AG08395 (cell line): ENCODE results near the gene COPB2.
"Not testable (repeated sequence)": the region's sequence is repeated elsewhere in the genome, so short reads cannot be mapped to it uniquely, and the experiment has no call there.

Experiments
- DNase-seq: peaks from one replicate; pipeline ENCODE4 v3.0.0; 2012; ENCODE audit warnings: mixed read lengths, low spot score

Gene COPB2

DNA sequence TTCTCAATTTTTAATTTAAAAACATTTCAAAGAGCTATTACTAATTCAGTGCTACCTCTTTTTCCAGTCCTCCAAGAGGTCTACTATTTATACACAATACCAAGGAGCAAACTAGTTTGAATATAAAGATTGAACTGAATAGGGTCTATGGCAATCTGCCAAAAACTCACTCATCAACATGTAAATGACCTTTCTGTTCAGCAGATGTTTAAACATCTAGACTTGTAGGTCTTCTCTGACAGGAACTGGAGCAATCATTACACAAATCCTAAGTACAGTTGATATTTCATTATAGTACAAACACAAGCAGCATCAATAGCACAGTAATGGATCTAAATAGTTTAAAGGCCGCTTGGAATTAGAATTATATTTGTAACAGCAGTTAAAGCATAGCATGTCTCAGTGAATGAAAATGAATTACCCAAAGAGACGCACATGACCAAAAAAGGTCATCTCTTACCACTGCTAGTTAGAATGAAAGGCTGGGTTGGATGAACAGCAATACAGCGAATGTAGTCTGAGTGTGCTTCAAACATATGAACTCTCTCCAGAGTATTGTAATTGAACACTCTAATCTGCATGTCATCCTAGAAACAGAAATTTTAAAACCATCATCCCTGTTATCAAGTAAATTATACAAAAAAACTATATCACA is 10.7 kb downstream of the COPB2 start:
- no peak for DNase-seq

DNA sequence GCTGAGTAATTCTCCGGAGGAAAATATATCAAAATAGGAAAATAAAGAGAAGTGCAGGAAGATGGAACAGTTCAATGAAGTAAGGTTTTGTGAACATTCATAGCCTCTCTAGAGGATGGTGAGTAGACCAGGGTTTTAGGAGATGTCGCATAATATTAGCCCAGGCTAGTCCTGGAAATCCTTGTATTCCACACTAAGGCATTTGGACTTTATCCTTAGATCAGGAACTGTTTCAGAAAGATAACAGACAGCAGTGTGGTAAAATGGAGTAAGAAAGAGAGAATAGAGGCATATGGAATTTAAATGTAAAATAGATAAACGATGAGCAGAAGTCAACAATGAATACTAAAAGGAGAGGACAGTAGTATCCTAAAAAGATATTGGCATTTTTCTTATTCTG is 12.1 kb downstream of the COPB2 start:
- DNase-seq, result no peak

DNA sequence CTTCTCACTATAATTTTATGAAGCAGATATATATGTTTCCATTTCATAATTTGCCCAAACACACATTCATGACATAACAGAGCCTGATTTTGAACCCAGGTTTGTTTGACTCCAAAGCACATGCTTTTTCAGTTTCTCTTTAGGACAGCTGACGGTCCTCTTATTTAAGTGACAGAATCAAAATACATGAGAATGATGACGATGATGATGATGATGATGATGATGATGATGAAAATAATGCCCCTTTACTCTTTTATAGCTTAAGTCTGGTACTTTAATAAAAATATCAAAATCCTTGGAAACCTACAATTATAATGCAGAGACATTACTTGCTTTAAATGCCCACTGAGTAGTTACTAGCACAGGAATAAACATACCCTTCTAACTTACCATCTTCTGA is 15.3 kb downstream of the COPB2 start:
- DNase-seq, result no peak

DNA sequence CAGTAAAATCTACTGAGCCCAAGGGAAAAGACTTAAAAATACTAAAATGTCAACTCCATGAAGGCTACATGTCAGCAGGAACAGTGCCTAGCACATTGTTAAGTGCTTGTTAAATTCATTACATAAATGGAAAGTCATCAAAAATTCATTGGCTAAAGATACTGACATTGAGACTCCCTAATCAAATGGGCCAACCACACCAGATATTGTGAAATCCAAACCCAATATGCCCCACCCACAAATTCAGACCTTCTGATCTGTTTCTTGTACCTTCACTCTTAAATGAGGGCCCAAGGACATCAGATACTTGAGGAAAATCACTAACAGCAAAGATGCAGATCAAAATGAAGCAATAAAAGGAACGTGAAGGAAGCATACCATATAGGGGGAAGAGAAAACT is 24.9 kb downstream of the COPB2 start:
- no peak for DNase-seq

DNA sequence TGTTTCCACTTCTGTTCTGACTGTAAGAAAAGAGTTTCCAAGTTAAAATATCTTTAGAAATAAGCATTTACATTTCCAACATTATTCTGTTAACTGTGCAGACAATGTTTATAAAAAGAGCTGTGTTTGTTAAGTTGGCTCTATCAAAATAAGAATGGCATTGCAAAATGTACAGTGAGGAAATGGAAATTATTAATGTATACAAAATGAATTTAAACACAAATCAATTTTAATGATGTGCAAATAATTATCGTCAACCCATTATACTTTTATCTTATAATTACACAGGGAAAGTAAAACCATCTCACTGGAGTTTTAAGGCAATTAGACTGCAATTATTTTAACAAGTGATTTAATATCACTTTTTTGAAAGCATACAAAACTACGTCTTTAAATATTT is 28.2 kb downstream of the COPB2 start:
- no peak for DNase-seq

DNA sequence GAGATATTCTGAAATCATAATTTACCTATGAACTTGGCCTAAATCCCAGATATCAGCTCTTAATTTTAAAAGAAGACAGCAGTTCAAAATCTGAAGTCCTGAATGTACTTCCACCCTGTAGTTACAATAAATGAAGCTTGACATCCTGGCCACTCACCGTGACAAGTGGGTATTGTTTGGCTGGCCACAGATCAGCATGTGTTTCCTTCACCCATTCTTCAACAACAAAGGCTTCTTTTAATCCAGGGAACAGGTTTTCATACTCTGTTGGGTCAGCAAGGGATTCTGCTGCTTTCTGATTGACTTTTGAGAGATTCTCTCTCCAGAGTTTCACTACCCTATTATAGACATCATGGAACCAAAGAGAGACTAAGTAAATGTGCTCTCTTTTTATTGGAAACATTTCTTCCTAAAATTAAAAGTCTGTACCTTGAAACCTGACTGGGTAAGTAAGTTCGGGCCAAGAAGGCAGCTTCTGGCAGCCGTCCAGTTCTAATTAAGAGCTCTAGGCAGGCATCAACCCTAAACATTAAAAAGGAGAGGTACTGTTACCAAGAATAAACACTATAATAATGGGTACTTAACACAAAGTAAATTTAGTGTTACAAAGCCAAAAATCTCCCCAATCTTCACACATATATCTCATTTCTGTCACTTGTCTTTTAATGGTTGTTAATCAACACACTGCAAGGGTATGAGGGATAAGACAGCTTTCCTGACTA is 30.4 kb downstream of the COPB2 start:
- DNase-seq, result no peak

DNA sequence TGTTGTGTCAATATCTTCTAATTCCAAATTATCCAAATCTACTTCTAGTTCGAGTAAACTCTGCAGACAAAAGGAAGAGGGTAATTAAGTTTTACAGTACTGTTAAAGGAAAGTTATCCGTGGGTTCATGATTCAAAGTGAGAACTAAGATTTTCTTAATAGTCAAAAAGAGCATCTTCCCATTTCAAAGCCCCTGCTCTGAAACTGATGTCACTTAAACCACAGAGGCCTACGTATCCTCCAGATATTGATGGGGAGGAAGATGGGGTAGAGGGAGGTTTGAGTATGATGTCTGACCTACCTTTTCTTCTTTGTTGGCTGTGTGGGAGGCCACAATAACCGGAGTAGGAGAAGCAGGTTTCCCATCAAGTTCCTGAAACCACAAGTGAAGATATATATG is 31.5 kb downstream of the COPB2 start:
- no peak for DNase-seq

DNA sequence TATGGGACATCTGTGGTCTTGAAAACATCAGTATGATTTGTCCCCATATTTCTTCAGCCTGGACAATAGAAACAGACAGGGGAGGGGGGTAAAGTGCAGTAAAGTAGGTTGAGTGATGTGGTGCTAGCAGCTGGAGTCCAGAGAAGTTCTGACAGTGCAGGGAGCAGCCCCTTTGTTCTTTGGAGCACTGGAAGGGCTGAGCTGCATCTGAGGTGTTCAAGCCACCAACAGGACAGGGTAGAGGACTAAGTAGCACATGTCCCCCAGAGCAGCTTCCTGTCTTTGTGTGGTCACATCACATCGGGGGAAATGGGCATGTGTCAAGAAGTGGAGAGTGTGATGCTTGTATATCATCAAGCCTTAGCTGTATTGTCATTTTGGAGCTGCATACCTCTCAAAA is 33.6 kb downstream of the COPB2 start:
- no peak for DNase-seq

DNA sequence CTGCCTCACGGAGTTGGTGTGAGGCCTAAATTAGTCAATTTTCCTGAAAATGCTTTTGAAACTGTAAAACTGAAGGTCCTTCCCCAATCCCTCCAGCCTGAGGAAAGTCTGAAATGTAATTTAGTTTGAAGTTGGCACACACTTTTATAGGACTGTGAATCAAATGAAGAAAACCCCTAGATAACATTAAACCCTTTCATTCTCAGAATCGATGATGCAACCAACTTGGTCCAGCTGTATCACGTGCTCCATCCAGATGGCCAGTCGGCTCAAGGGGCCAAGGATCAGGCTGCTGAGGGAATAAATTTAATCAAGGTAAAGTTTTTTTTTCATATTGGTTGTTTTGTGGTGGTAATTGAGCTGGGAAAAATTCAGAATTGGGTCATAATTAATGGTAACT is 34.0 kb downstream of the COPB2 start:
- peak; percentile 49 for DNase-seq

DNA sequence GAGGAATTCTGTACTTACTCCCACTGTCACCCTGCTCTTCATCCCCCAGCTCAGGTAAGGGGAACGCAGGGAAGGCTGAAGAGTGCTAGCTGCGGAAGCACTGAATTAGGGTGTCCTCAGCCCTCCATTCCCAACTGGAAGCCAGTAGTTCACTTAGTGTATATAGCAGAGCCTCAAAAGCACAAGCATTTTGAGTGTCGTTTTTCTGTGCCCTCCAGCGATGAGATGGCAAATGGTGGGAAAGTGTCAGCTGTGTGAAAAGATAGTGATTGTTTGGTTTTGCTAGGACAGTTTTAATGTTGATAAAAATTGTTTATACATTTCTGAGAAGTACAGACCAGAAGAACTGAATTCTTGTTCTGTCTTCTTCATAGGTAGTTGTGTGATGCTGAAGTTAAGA is 34.8 kb downstream of the COPB2 start:
- DNase-seq, result no peak

DNA sequence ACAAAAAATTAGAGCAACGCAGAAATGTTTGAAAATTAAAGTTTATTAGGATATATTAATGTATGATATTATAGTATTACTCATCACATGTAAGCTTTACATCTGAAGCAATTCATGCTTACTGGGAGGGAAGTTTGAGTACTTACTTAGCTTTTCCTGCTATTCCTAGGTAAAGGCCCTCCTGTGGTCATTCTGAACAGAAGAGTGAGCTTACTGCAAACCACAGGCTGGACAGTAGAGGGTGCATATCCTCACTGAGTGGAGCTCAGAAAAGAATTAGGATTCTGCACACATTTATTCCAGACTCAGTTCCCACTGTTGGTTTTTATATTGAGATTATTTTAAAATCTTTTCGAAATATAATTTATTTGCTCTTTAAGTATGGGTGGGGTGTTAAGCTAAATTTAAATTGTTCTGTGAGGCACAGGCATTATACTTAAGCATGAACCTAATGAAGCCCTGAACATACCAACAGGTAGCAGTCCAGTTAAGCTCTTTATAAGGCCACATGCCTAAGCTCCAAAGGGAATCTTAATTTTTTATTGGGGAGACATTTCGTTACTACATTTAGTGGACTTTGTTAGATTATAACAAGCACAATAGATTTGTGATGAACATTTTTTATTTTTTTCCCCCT is 35.4 kb downstream of the COPB2 start:
- DNase-seq, result peak; percentile 75

DNA sequence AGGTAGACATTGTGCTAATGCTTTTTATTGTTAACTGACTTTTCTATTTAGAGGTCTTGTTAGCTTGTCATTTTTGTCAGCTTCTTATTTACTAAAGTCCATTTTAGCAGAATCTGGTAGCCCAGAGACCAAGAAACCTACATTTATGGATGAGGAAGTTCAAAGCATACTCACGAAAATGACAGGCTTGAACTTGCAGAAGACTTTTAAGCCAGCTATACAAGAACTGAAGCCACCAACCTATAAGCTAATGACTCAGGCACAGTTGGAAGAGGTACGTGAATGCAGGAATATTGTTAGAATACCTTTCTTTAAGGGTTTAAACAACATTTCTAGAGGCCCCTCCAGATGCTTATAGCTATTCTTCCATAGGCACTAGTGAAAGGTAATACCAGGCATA is 42.7 kb downstream of the COPB2 start:
- no peak for DNase-seq

DNA sequence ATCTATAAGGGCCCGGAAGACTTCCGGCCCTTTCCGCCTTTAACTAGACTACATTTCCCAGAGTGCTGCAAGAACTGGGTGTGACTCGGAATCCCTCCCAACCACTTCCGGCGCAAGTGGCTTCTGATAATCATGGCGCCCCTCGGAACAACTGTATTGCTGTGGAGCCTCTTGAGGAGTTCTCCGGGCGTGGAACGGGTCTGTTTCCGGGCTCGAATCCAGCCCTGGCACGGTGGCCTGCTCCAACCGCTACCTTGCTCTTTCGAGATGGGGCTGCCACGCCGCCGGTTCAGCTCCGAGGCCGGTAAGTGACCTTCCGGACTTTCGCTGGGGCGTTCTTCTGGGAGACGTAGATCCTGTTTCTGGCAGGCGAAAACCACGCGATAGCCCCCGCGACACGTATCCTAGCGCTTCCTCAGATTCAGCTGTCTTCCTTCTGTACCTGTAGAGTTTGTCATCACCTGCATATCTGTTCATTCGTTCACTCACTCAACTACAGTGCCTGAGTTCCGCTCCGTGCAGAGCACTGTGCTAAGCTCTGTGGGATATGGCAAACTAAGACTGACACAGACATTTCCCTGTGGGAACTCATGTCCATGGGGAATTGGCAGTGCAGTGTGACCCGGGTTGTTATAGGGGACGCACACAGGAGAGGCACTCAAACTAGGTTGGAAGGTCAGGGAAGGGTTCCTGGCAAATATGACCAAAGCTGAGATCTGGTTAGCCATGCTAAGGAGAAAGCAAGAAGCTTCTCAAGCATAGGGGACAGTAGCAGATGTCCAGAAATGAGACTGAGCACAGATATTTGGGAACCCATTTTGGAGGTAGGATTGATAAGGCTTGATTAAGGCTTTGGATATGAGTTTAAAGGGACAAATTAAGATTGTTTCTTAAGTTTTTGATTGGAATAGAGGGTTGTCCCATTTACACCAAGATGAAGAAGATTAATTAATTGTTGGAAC is 45.3 kb downstream of the COPB2 start, which contains the start of gene MRPS22:
Gene MRPS22, plus strand, starts transcription at position 126 of the 962 bp plus-strand sequence. Its CDS starts 7 bp downstream, at position 133.
- peak; percentile 96 for DNase-seq

DNA sequence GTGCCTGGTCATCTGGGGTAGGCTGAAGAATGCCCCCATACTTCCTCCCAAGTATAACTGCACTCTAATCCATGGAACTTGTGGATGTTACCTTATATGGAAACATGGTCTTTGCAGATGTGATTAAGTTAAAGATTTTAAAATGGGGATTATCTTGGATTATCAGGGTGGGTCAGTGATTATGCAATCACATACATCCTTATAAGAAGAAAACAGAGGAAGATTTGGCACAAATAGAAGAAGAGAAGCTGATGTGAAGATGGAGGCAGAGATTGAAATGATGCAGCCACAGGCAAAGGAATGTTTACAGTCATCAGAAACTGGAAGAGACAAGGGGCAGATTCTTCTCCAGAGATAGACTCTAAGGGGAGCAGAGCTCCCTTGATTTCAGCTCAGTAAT is 47.4 kb downstream of the COPB2 start:
- no peak for DNase-seq

DNA sequence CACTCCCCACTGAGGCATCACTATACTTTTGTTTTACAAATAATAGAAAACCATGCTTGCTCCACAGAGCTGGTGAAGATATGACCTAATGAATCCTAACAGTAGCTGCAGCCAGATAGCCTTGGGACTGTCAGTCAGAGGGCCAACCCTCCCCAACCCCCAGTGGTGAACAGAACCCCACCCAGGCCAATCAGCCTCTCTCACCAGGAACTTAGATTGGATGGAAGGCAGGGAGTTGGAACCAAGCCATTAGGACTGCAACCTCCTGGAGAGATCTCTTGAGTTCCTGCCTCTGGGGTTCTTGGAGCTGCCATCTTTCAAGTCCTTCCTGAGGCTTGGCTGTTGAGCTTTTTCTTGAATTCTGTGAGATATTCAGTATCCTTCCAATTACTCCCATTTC is 48.7 kb downstream of the COPB2 start:
- no peak for DNase-seq

DNA sequence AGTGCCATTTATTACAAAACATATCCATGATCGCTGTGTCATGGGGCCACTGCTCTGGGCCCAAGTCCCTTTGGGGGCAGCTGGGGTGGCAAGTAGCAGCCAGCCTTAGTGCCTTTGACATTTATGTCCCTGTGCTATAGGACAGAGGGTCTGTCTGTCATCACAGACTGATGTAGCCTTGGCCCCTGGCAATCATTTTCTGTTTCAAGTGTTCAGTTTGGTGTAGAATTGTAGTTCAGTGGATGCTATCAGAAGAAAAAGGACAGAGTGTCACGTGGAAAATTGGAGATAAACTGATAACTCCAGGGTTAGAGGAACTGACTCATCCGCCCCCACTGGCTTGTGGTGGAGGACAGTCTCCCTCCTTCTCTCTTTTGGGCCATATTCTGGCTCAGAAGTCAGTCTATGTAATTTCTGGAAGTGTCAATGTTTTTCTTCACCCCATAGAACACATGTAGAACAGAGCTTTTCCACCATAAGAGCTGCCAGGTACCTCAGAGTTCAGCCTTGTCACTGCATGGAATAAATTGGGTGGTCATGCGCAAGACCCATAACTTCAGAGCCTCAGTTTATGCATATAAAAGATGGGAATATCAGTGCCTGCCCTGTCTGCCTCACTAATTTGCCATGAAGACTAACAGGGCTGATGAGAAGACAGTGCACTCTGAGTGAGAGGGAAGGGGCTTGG is 50.1 kb downstream of the COPB2 start:
- DNase-seq, result peak; percentile 17

DNA sequence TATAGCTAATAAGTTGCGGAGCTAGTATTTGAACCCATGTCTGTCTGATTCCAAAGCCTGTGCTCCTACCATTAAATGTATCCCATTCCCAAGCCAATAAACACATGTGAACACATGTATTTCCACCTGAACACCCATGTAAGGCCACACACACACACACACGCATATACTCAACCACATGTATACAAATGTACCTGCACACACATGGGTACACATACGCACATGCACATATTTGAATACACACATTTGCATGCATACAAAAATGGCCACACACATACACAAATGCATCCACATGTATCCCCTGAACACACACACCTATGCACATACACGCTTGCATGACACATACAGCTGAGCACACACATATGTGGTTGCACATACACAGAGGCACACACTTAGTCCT is 51.0 kb downstream of the COPB2 start:
- DNase-seq, result no peak

DNA sequence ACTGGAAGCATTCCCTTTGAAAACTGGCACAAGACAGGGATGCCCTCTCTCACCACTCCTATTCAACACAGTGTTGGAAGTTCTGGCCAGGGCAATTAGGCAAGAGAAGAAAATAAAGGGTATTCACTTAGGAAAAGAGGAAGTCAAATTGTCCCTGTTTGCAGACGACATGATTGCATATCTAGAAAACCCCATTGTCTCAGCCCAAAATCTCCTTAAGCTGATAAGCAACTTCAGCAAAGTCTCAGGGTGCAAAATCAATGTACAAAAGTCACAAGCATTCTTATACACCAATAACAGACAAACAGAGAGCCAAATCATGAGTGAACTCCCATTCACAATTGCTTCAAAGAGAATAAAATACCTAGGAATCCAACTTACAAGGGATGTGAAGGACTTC is 54.8 kb downstream of the COPB2 start:
- not testable (repeated sequence) for DNase-seq

DNA sequence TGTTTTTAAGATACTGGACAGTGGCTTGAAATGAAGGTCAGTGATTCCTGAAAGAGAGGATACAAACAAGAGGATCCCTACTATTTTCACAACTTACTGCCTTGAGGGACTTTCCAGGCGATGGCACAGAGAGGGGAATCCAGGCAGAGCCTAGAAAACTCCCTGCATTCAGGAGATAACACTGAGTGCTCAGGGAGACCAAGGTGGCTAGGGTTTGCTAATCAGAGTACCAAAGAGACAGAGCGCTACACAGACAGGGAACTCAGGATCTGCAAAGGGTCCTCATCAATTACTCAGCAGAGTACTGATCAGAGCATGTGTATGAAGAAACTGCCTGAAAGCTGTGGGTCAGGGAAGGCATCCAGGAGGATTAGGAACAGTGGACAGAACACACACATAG is 57.4 kb downstream of the COPB2 start:
- DNase-seq, result no peak

DNA sequence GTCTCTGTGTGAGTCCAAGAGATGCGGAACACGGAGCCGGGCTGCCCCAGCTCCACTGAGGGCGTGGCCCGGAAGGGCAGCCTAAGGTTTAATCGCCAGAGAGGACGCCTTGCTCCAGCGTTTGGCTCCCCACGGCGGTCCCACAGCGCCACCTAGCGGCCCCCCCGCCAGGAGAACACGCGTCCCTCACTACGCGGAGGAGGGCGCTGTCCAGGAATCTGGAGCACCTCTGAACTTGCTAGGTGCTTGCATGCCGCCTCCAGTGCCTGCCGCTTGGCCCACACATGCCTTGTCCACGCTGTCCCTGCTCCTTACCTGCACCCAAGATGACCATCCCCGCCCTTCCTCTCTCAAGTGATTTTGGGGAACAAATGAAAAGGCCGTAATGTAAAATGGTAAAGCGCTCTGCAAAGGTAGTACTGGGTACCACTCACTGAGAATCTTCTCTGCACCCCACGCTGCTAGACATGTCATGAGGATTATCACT is 60.0 kb downstream of the COPB2 start:
- peak; percentile 96 for DNase-seq

DNA sequence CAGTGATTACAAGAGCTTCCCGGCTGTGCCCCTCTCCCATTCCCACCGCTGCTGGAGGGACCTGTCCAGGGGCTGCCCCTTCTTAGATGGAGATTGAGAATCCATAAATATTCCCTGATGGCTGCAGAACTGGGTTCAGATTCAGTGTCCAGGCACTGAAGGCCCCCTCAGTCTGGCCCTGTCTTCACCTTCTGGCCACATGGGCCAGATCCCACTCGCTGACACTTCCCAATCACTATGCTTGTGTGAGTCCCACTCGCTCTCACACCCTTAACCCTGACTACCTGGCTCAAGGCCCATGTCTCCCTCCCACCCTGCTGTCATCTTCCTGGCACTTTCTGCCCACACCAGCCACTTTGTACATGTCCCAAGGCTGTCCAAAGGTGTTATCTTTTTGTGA is 61.1 kb downstream of the COPB2 start:
- DNase-seq, result no peak
